HS-5 (cell line): Measurements from ENCODE around the gene CD86.

Source experiments
- DNase-seq: peaks from one replicate; pipeline ENCODE4 v3.0.0-alpha.2; 2012; ENCODE audit warnings: low read depth

Gene CD86

GRCh38 chr3:122060040-122060698, 5.0 kb downstream of the CD86 start:
- no peak for DNase-seq

- DNase-seq, result no peak
These were observed 8.7 kb downstream of the CD86 start for GRCh38 chr3:122063908-122064307.

GRCh38 chr3:122064326-122064725, 9.2 kb downstream of the CD86 start:
- DNase-seq, result no peak

- no peak for DNase-seq
These were observed 11.4 kb downstream of the CD86 start for GRCh38 chr3:122066331-122067213.

GRCh38 chr3:122067214-122067550, 12.0 kb downstream of the CD86 start:
- no peak for DNase-seq

- DNase-seq, result no peak
These were observed 12.6 kb downstream of the CD86 start for GRCh38 chr3:122067588-122068240.

- DNase-seq, result no peak
These were observed 19.6 kb downstream of the CD86 start for GRCh38 chr3:122074621-122075265.

- DNase-seq, result no peak
These were observed 21.5 kb downstream of the CD86 start for GRCh38 chr3:122076491-122077292.

GRCh38 chr3:122077293-122078234, 22.4 kb downstream of the CD86 start:
- DNase-seq, result no peak

- DNase-seq, result no peak
These were observed 23.2 kb downstream of the CD86 start for GRCh38 chr3:122078235-122078935.

GRCh38 chr3:122079524-122080206, 24.5 kb downstream of the CD86 start:
- no peak for DNase-seq

GRCh38 chr3:122080207-122080587, 25.0 kb downstream of the CD86 start:
- no peak for DNase-seq

GRCh38 chr3:122081543-122082247, 26.5 kb downstream of the CD86 start:
- no peak for DNase-seq

- DNase-seq, result no peak
These were observed 27.2 kb downstream of the CD86 start for GRCh38 chr3:122082357-122082756.

- DNase-seq, result no peak
These were observed 29.6 kb downstream of the CD86 start for GRCh38 chr3:122084799-122085198.

GRCh38 chr3:122085673-122086072, 30.5 kb downstream of the CD86 start:
- DNase-seq, result no peak

GRCh38 chr3:122088531-122088930, 33.4 kb downstream of the CD86 start:
- DNase-seq, result no peak

- no peak for DNase-seq
These were observed 36.6 kb downstream of the CD86 start for GRCh38 chr3:122091602-122092295.
